HG02981 (cell line): ENCODE data around the gene LAMA3.

ENCODE experiments used
- ATAC-seq: cut with Tn5 transposase; IDR thresholded peaks from one replicate; pipeline ENCODE4 v1.9.1; 2021; ENCODE audit warnings: mild to moderate bottlenecking, moderate library complexity; ENCODE audit not compliant: unreplicated experiment

Gene LAMA3, protein sequence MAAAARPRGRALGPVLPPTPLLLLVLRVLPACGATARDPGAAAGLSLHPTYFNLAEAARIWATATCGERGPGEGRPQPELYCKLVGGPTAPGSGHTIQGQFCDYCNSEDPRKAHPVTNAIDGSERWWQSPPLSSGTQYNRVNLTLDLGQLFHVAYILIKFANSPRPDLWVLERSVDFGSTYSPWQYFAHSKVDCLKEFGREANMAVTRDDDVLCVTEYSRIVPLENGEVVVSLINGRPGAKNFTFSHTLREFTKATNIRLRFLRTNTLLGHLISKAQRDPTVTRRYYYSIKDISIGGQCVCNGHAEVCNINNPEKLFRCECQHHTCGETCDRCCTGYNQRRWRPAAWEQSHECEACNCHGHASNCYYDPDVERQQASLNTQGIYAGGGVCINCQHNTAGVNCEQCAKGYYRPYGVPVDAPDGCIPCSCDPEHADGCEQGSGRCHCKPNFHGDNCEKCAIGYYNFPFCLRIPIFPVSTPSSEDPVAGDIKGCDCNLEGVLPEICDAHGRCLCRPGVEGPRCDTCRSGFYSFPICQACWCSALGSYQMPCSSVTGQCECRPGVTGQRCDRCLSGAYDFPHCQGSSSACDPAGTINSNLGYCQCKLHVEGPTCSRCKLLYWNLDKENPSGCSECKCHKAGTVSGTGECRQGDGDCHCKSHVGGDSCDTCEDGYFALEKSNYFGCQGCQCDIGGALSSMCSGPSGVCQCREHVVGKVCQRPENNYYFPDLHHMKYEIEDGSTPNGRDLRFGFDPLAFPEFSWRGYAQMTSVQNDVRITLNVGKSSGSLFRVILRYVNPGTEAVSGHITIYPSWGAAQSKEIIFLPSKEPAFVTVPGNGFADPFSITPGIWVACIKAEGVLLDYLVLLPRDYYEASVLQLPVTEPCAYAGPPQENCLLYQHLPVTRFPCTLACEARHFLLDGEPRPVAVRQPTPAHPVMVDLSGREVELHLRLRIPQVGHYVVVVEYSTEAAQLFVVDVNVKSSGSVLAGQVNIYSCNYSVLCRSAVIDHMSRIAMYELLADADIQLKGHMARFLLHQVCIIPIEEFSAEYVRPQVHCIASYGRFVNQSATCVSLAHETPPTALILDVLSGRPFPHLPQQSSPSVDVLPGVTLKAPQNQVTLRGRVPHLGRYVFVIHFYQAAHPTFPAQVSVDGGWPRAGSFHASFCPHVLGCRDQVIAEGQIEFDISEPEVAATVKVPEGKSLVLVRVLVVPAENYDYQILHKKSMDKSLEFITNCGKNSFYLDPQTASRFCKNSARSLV (N-terminal part only)

DNA sequence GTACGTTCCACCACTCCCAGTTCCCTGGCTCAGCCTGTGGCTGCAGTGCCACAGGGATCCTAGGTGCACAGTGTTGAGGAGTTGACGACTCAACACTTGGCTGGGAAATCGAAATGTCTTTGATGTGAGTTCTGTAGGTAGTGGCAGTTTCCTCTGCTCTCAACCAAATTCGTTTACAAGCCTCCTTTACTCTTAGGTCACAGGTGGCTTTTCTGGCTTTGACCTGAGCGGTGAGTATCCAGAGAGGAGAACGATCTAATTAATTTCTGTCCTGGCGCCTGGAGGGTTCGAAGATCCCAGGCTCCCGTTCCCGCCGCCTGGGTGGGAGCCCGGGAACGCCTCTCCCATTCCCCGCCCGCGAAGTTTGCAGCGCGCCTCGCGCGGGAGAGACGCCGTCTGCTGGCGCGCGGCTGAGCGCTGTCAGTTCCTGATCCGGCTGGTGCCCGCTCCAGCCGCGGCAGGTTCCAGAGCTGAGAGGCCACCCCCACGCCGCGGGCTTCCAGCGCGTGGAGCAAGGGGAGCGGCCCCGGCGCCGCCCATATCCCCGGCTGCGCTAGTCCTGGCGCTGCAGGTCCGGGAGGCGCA is at the start of gene LAMA3:
TSS of gene LAMA3 (plus strand) at position 423 of the 585 bp plus-strand sequence. CDS start 231 bp downstream, outside the sequence.
- ATAC-seq: no peak

DNA sequence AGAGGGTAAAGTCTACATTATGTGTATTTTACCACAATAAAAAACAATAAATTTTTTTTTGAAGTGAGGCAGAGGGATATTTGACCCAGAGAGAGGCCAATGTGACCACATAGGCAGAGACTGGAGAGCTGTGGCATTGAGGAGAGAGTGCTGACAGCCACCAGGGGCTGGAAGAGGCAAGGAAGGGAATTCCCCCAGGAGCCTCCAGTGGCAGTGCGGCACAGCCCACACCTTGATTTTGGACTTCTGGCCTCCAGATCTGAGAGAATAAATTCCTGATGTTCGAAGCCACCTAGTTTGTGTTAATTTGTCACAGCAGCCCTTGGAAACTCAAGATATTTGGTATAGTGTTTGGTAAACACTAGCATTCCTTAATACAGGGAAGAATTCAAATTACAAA is 49.2 kb upstream of the LAMA3 start:
- ATAC-seq: no peak

DNA sequence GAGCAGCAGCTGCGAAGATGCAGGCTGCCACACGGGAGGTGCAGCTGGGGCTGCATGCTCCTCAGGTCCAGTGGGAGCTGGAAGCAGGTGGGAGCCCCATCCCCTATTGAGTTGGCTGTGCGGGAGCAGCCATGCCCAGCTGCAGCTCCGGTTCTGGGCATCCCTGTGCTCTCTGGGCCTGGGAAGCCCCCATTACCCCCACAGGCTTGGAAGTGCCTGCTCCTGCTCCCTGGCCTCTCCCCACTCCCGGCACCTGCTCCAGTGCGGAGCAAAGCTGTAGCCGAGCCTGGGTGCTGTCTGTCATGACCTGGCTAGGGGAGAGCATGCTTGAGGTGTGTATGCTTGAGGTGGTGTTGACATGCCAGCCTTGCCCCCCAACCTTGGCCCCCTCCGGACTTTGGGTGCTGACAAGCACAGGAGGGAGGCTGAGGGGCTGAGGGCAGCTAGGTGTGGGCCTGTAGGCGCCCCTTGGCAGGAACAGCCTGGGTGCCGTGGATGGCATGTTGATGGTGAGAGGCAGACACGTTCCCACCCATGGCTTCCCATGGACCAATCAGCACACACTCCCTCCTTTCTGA is 48.0 kb upstream of the LAMA3 start:
- ATAC-seq: no peak

DNA sequence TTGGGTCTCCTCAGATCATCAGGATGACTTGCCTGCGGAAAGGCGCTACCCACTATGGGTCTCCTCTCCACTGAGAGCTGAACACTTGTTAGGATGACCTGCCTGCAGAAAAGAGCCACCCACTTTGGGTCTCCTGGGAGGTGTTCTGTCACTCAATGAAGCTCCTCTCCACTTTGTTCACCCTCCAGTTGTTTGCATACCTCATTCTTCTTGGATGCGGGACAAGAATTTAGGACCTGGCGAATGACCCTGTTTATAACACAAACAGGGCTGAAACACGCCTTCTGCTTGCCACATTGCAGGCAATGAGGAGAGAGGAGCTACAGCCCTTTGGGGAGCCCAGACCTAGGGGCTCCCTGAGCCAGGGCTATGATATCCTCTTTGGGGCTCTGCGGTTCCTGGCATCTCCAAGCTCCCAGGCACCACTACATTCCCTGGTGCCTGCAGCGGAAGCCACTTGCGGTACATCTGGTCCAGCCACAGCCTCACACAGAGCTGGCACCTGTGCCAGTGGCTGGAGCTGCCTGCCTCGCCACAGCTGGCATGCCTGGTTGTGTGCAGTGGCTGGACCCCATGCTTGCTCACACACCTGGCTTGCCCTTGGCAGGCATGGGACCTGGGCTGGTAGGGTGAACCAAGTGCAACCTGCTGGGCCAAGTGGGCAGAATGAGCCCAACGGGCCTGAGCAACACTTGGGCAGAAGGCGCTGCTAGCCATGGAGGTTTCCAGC is 47.2 kb upstream of the LAMA3 start:
- ATAC-seq: no peak

DNA sequence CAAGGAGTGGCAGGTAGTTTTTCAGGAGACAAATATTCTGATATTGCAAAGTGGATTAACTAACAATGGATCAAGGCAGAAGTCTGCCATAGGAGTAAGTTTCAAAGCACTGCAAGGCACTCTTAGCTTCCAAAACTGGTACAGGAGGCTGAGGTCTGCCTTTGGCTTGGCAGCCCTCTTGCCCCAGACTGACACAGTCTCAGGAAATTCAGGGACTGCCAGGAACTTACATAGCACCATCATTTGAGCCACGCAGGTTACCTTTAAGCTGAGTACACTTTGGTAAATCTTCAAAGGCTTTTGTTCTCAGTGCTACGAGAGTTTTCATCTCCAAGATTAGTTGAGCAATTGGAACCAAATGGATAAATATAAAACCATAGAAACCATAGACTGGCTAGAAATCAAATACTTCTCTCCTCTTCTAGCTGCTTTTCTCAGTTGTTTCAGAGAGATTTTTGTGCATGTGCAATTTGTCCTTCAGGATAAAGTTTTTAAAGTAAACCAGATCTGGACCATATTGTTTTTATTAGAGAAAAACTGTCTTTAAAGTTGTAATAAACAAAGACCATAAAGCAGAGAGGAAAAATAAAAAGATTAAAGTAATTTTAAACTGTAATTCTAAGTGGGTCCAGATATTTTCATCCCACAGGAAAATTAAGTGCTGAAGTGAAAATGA is 45.3 kb upstream of the LAMA3 start:
- no peak for ATAC-seq

DNA sequence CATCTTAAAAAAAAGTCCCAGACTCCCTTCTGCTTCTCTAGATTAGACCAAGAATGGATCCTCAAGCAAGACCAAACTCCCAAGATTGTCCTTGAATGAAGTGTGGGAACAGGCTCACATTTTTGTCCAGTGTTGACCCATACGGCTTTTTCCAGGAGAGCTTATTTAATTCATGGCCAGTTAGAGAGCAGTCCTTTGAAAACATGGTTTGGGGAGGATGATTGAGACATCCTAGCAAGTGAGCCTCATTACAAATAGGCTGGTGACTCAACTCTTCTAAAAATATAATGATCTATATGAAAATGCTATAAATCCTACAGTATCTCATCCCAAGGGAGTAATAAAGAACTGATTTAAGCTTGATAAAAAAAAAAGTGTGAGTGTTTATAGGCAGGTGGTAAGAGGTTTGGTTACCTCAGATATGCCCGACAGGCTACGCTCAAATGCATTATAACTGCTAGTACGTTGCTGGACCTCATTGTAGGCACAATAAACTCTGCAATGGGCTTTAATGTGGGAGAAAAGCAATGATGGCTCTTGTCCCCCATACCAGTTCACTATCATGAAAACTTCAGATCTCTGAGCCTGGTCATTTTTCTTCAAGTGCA is 43.6 kb upstream of the LAMA3 start:
- ATAC-seq: no peak

DNA sequence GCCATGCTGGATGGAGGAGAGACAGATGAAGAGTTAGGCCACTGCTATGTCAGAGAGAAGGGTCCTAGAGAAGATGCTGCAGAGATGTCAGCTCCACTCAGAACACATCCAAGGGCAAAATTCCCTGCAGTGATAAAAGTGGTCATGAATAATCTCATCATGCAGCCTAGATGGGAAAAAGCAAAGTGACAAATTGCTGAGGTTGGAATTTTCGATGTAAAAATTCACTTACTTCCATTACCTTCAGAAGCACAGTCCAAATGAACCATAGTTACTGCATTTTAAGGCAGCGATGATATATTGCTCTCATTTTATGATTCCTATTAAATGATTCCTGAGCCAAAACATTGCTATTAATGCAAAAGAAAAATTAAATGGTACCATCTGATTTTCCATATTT is 43.0 kb upstream of the LAMA3 start:
- ATAC-seq: no peak

DNA sequence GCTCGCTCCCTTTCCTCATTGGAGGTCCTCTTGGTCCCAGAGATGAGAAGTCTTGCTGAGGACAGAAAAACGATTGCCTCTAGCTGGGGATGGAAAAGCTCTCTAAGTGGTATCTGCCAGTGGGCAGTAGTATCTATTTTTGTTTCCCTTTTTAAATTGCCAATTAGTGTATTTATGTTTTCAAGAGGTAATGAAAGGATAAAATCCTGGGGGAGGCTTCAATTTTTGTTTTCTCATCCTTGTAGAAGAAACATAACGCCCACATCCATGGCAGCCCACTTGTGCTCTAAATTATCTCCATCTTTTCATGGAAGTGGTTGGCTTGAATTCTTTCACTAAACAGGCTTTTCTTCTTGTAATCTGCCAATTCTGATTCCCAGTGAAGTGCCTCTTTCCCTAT is 40.8 kb upstream of the LAMA3 start:
- ATAC-seq: no peak

DNA sequence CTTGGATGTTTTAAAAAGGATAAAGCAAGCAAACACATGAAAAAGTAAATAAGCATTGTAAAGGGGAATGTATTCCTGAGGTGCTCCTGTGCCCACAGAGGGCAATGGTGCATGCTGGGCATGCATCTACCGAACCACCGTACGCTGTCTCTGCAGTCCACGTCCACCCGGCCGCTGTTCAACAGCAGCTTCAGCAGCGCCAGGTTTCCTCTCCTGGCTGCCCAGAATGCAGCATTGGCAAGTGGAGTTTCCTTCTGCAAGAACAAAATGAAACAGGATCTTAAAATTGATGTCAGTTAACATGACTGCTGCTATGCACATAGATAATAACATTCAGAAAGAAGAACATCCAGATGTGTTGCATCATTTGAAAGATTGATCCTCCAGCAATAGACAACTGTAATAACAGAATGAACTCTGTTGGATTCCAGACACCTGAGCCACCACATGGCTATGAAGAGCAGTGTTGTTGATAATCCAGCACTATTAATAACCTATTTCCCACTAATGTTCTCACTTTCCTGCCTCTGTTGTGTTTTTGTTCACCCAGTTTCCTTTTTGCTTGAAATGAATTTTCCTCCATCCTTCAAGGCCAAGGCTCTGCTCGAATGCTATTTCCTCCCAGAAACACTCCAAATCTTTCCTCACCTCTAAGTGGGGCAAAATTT is 40.2 kb upstream of the LAMA3 start:
- no peak for ATAC-seq

DNA sequence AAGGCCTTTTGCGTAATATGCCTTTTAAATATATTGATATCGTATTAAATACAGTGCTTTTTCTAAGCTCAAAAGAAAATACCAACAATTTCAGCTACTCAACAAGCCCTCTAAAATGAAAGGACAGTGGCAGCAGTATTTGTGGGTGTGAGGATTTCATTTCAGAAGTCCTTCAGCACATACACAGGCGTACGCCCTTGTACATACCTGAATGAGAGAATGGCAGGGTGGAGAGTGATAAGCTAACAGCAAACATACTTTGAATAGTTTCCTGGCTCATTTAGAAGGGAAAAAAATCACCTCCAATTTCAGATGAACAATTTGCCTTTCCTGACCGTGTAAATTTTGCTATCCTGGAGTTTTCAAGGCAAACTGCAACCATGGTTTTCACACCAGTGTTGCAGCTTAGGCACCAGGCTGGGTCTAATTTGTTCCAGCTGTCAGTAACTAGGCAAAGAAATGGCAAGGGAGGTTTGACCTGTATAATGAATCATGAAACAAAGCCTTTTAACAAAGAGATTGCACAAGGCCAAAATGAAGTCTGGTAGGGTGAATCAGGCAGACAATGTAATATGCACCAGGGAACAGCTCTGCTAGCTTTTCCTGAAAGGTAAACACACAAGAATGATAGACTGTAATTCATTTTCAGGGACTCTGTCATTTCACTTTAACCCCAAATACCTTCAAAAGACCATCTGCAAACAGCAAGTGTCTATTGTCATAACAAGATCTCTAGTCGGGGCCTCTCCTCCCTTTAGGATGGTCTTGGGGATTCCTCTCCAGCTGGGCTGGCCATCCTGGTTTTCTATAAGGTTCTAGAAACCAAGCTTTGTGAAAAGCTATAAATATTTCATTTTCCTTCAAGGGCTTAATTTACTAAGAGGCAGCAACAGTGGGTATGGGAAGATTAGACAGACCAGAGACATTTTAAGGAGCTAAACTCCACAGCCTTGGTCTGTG is 38.0 kb upstream of the LAMA3 start:
- no peak for ATAC-seq

DNA sequence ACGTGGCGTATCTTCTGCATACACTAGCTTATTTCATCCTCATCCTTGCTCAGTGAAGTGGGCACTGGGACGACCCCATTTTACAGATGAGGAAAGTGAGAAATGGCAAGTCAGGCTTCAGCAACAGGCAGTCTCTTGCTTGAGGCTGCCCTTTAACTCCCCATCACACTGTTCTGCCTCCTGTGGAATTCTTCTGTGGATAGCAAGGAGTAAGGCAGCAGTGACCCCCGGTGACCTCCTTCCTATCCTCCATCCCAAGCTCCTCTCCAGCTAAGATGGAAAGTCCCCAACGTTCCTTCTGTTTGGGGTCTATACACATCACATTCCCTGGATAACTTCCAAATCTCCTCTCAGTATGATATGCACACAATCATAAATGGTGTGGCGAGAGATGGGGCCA is 37.0 kb upstream of the LAMA3 start:
- no peak for ATAC-seq

DNA sequence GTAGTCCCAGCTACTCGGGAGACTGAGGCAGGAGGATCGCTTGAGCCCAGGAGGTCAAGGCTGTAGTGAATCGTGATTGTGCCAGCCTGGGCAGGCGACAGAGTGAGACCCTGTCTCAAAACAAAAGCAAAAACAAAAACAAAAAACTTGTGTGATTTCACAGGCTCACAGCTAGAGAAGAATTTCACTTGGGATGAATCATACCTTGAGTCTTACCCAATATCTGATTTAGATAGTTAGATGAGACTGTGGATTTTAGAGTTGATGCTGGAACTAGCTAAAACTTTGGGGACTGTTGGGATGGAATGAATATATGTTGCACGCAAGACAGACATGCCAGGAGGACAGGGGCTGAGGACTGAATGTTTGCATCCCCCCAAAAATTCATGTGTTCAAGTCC is 31.0 kb upstream of the LAMA3 start:
- ATAC-seq: no peak

DNA sequence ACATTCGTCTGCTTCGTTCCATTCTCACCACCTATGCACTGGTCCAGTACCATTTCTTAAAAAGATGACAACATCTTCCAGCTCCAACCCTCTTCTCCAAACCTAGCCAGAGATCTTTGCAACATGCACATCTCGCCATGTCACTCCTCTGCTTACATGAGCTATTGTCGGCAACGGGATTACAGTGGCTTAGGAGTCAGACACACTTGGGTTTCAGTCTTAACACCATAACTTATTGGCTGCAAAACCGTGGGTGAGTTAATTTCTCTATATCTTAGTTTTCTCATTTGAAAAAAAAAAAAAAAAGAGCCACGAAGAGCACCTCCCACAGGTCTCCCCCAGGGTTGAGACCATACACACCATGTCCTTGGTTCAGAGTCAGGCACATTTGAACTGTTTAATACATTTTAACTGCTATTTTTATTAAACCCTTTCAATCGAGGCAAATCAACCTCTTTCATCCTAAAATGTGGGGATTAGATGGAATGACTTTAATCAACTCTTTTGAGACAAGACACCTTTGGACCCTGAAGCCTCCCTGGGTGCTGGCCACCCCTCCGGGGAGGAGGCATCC is 27.4 kb upstream of the LAMA3 start:
- ATAC-seq: no peak

DNA sequence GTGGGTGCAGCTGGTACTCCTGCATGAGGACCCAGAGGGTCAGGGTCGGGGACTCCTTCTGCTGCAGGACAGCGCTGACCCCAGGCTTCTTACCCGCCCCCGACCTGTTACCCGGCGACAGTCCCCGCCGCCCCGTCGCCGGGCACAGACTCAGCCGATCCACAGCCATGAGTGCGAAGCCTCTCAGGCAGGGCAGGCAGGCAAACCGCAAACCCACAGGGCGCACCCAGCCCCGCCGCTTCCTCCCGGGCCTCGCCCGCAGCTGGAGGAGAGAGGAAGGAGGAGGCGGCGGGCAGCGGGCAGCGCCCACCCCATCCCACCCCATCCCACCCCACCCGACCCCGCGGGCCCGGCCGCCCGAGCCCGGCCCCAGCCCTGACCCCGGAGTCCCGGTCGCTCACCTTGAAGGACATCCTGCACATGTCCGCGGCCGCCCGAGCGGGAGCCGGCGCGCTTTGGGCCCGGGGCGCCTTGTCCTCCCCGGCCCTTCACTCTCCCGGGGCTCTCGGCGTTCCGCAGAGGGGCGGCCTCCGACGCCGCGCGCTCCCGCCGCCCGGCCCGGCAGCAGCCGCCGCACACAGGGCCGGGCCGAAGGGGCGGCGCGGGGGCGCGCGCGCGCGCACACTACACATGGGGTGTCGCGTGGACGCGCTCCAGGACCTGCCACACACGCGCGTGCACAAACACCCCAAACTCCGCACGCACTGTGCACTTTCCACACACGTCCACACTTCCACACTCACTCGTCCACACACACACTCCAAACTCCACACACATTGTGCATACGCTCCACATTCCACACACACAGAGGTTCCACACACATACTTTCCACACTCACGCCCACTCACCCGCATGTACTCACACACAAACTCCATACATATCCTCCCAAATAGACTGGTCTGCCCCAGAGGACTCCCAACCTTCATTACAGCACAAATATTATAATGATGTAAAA is 26.7 kb upstream of the LAMA3 start, which contains the start of gene ANKRD29:
TSS of gene ANKRD29 (minus strand) at position 603 of the 955 bp plus-strand sequence. CDS start at position 422, 181 bp downstream.
- peak; percentile 53 for ATAC-seq

DNA sequence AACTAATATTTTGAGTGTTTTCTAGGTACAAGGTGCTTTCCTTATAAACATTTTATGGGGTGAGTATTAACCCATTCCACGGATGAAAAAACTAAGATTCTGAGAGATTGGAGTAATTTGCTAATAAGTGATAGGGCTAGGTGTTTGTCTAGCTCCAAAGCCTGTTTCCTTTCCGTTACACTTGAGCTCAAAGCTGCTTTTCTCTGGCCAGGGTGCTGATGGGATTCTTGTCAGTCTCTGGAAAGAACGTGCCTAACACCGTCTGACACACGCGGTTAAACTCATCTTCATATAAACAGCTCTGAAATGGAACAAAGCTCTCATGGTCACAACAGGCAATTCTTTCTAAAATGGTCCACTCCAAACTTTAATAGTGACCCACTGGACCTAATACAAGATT is 24.6 kb upstream of the LAMA3 start:
- ATAC-seq: no peak

DNA sequence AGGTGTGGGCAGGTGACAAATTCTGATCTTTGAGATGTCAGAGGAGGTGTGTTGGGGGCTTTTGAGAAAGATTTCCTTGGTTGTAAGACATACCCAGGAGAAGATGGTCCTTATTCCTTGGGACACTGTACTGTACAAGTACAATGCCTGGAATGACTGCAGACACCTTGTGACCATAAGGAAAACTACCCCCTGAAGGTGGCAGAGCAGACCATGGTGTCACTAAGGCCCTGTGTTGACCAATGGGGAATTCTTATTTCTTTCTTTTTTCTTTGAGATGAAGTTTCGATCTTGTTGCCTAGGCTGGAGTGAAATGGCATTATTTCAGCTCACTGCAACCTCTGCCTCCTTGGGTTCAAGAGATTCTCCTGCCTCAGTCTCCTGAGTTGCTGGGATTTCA is 22.1 kb upstream of the LAMA3 start:
- no peak for ATAC-seq
